H1 (cell line): ENCODE results near the gene FTCDNL1. TPM values are rescaled to one million over a fixed set of nuclear protein-coding genes. Genes with fewer than 3 reads are reported as not detected.

ENCODE experiments used
- CTCF ChIA-PET: fragments of 300-600 bp; sonication (Branson Sonifier 250); formaldehyde crosslinking; loops from one replicate; lab custom pipeline; 2021; ENCODE audit not compliant: partially characterized antibody; lab: Charles Lee
- POLR2A ChIA-PET: fragments of 300-600 bp; sonication (Branson Sonifier 250); formaldehyde crosslinking; loops from one replicate; lab custom pipeline; 2021; ENCODE audit warnings: inconsistent platforms; ENCODE audit not compliant: partially characterized antibody; lab: Charles Lee
- DNase-seq, 2 experiments: peaks; one replicate each; pipeline versions ENCODE4 v3.0.0 to v3.0.0-alpha.2; 2010 to 2022; ENCODE audit warnings: low spot score in 2 of 2, low read depth in 1 of 2, mixed read lengths in 1 of 2
- FAIRE-seq: peaks from 2 replicates; lab custom pipeline; 2011; peaks lifted over from hg19 to GRCh38; lab: Jason Lieb, UNC
- H2AFZ ChIP-seq: 2 replicates; pipeline ENCODE4 v1.8.1; 2012; ENCODE audit warnings: low read length, inconsistent platforms
- H2AK5ac ChIP-seq: 2 replicates; pipeline ENCODE4 v1.6.1; 2013; ENCODE audit warnings: low read depth, low read length
- H2BK120ac ChIP-seq: replicated peaks from 2 replicates; pipeline ENCODE3; 2013; ENCODE audit warnings: low read depth, low read length, inconsistent platforms
- H2BK12ac ChIP-seq: 2 replicates; pipeline ENCODE4 v1.6.1; 2013; ENCODE audit warnings: low read depth, low read length
- H2BK15ac ChIP-seq: 2 replicates; pipeline ENCODE4 v1.6.1; 2013; ENCODE audit warnings: low read length
- H2BK20ac ChIP-seq: 2 replicates; pipeline ENCODE4 v1.6.1; 2013; ENCODE audit warnings: low read length
- H2BK5ac ChIP-seq: 2 replicates; pipeline ENCODE4 v1.6.1; 2013; ENCODE audit warnings: low read depth, low read length
- H3K14ac ChIP-seq: 2 replicates; pipeline ENCODE4 v1.6.1; 2013; ENCODE audit warnings: inconsistent platforms; ENCODE audit not compliant: insufficient read length
- H3K18ac ChIP-seq: 2 replicates; pipeline ENCODE4 v1.6.1; 2013; ENCODE audit warnings: low read length; ENCODE audit errors: extremely low read depth
- H3K23ac ChIP-seq: 2 replicates; pipeline ENCODE4 v1.6.1; 2013; ENCODE audit warnings: inconsistent platforms; ENCODE audit not compliant: insufficient read length
- H3K23me2 ChIP-seq: 2 replicates; pipeline ENCODE4 v1.6.1; 2013; ENCODE audit warnings: low read depth, low read length
- H3K27ac ChIP-seq: 2 replicates; pipeline ENCODE4 v1.6.1; 2011; ENCODE audit warnings: low read depth, low read length, inconsistent platforms
- H3K27me3 ChIP-seq, 4 experiments: replicated peaks in 1 of 4; 1 replicate in 1 of 4; 2 replicates in 3 of 4; pipeline versions ENCODE4 v1.6.1 to v1.8.1; 2011 to 2013; ENCODE audit warnings: low read length in 3 of 4, mild to moderate bottlenecking in 3 of 4, inconsistent platforms in 2 of 4, mixed read lengths in 2 of 4, moderate library complexity in 1 of 4; ENCODE audit not compliant: control insufficient read depth in 3 of 4, insufficient read depth in 3 of 4; ENCODE audit errors: extremely low read depth in 1 of 4
- H3K36me3 ChIP-seq, 4 experiments: 2 replicates each; pipeline versions ENCODE4 v1.6.1 to v1.8.1; 2011 to 2013; ENCODE audit warnings: mild to moderate bottlenecking in 4 of 4, low read length in 3 of 4, moderate library complexity in 2 of 4, control low read depth in 1 of 4, inconsistent platforms in 1 of 4; ENCODE audit not compliant: insufficient read depth in 4 of 4, control insufficient read depth in 2 of 4
- H3K4ac ChIP-seq: replicated peaks from 2 replicates; pipeline ENCODE3; 2013; ENCODE audit warnings: low read length, low read depth, mixed read lengths, inconsistent platforms; ENCODE audit not compliant: insufficient read length
- H3K4me1 ChIP-seq, 4 experiments: replicated peaks in 1 of 4; 1 replicate in 1 of 4; 2 replicates in 3 of 4; pipeline versions ENCODE4 v1.6.1 to v1.8.1; 2011 to 2013; ENCODE audit warnings: low read length in 3 of 4, inconsistent platforms in 2 of 4, mixed read lengths in 1 of 4; ENCODE audit not compliant: insufficient read depth in 4 of 4, control insufficient read depth in 3 of 4
- H3K4me2 ChIP-seq, 2 experiments: 2 replicates each; pipeline versions ENCODE4 v1.6.1 to v1.8.1; 2011 to 2013; ENCODE audit warnings: low read depth in 2 of 2, low read length in 2 of 2, control low read depth in 1 of 2, inconsistent platforms in 1 of 2, mild to moderate bottlenecking in 1 of 2; ENCODE audit not compliant: insufficient read depth in 1 of 2
- H3K4me3 ChIP-seq, 4 experiments: fragments of 200-600, 300-600 bp in 1 of 4; sonication (generic), shearing (Covaris generic), sonication (Bioruptor Twin) in 1 of 4; 2 replicates each; pipeline versions ENCODE4 v1.5.1 to v1.8.1; 2011 to 2016; ENCODE audit warnings: low read length in 4 of 4, low read depth in 3 of 4, control low read depth in 2 of 4, inconsistent platforms in 2 of 4, mild to moderate bottlenecking in 2 of 4, mixed read lengths in 1 of 4, moderate library complexity in 1 of 4; ENCODE audit not compliant: insufficient read depth in 2 of 4; ENCODE audit errors: extremely low read depth in 1 of 4
- H3K56ac ChIP-seq: replicated peaks from 2 replicates; pipeline ENCODE3; 2013; ENCODE audit warnings: low read depth, mild to moderate bottlenecking, mixed read lengths, low read length, inconsistent platforms; ENCODE audit not compliant: insufficient read length
- H3K79me1 ChIP-seq: 2 replicates; pipeline ENCODE4 v1.6.1; 2013; ENCODE audit warnings: low read depth, low read length, control low read depth
- H3K79me2 ChIP-seq, 2 experiments: 2 replicates each; pipeline versions ENCODE4 v1.6.1 to v1.8.1; 2012 to 2013; ENCODE audit warnings: low read length in 2 of 2, mild to moderate bottlenecking in 2 of 2, inconsistent platforms in 1 of 2; ENCODE audit not compliant: insufficient read depth in 2 of 2, control insufficient read depth in 1 of 2
- H3K9ac ChIP-seq, 4 experiments: replicated peaks in 1 of 4; 1 replicate in 1 of 4; 2 replicates in 3 of 4; pipeline versions ENCODE4 v1.6.1 to v1.8.1; 2011 to 2013; ENCODE audit warnings: low read depth in 3 of 4, low read length in 3 of 4, control low read depth in 2 of 4, mild to moderate bottlenecking in 2 of 4, moderate library complexity in 2 of 4, inconsistent platforms in 1 of 4; ENCODE audit errors: extremely low read depth in 1 of 4
- H3K9me3 ChIP-seq, 2 experiments: 2 replicates each; pipeline versions ENCODE4 v1.6.1 to v1.8.1; 2012 to 2013; ENCODE audit warnings: mild to moderate bottlenecking in 2 of 2, moderate library complexity in 2 of 2, control low read depth in 1 of 2, inconsistent platforms in 1 of 2, low read depth in 1 of 2, low read length in 1 of 2, mixed read lengths in 1 of 2; ENCODE audit not compliant: insufficient read depth in 2 of 2
- H4K20me1 ChIP-seq, 2 experiments: replicated peaks in 1 of 2; 2 replicates each; pipeline versions ENCODE3 to v1.8.1; 2011 to 2013; ENCODE audit warnings: inconsistent platforms in 2 of 2, low read length in 2 of 2, mild to moderate bottlenecking in 1 of 2; ENCODE audit not compliant: insufficient read depth in 2 of 2, control insufficient read depth in 1 of 2
- H4K5ac ChIP-seq: 2 replicates; pipeline ENCODE4 v1.6.1; 2013; ENCODE audit warnings: low read length, low read depth, mixed read lengths, inconsistent platforms; ENCODE audit not compliant: insufficient read length
- H4K8ac ChIP-seq: 2 replicates; pipeline ENCODE4 v1.8.0; 2013; ENCODE audit warnings: mild to moderate bottlenecking, moderate library complexity, low read length, inconsistent platforms; ENCODE audit not compliant: insufficient read depth; ENCODE audit errors: extremely low read depth
- H4K91ac ChIP-seq: replicated peaks from 2 replicates; pipeline ENCODE3; 2013; ENCODE audit warnings: low read length, mixed read lengths, inconsistent platforms; ENCODE audit not compliant: insufficient read length
- CTCF ChIP-seq, 3 experiments: IDR thresholded peaks; 1 replicate in 2 of 3; 2 replicates in 1 of 3; pipeline versions ENCODE4 v1.5.1 to v1.6.1; 2011; ENCODE audit warnings: low read length in 3 of 3, mild to moderate bottlenecking in 3 of 3, inconsistent platforms in 2 of 3, low read depth in 1 of 3, moderate library complexity in 1 of 3; ENCODE audit not compliant: insufficient read depth in 1 of 3; ENCODE audit errors: control extremely low read depth in 1 of 3
- HDAC2 ChIP-seq, 2 experiments: fragments of 300-600 bp in 1 of 2; sonication (generic) in 1 of 2; IDR thresholded peaks; 2 replicates each; pipeline ENCODE4 v1.6.1; 2011 to 2012; ENCODE audit warnings: low read depth in 2 of 2, low read length in 2 of 2, mild to moderate bottlenecking in 2 of 2, moderate library complexity in 2 of 2, borderline replicate concordance in 1 of 2, inconsistent platforms in 1 of 2
- HDAC6 ChIP-seq: IDR thresholded peaks from one replicate; pipeline ENCODE4 v1.7.1; 2012; ENCODE audit warnings: low read depth, mild to moderate bottlenecking, inconsistent platforms, low read length, moderate library complexity
- MAFK ChIP-seq: IDR thresholded peaks from 2 replicates; pipeline ENCODE4 v1.6.1; 2012; ENCODE audit warnings: low read depth, mild to moderate bottlenecking, improper control_type of control experiment, low read length
- NANOG ChIP-seq: IDR thresholded peaks from 2 replicates; pipeline ENCODE4 v1.6.1; 2011; ENCODE audit warnings: low read length, low read depth, mild to moderate bottlenecking, inconsistent platforms; ENCODE audit not compliant: insufficient read depth, poor library complexity, severe bottlenecking
- RAD21 ChIP-seq, 2 experiments: IDR thresholded peaks in 1 of 2; conservative IDR thresholded peaks in 1 of 2; 2 replicates each; pipeline ENCODE4 v1.6.1; 2011; ENCODE audit warnings: low read depth in 2 of 2, low read length in 2 of 2, improper control_type of control experiment in 1 of 2, inconsistent platforms in 1 of 2, mild to moderate bottlenecking in 1 of 2, moderate library complexity in 1 of 2
- RBBP5 ChIP-seq: IDR thresholded peaks from 2 replicates; pipeline ENCODE4 v1.7.1; 2012; ENCODE audit warnings: low read depth, mild to moderate bottlenecking, inconsistent platforms, low read length, moderate library complexity, borderline replicate concordance
- TEAD4 ChIP-seq: IDR thresholded peaks from 2 replicates; pipeline ENCODE4 v1.6.1; 2012; ENCODE audit warnings: low read depth, low read length, inconsistent platforms, mixed read lengths
- USF2 ChIP-seq: IDR thresholded peaks from 2 replicates; pipeline ENCODE4 v1.6.1; 2011; ENCODE audit warnings: low read length, improper control_type of control experiment
- WGBS, 2 experiments: shearing (Covaris generic) in 1 of 2; methylation state at CpG; one replicate each; pipeline versions ENCODE4 v1.1.6 to v1.1.7; 2013 to 2015; ENCODE audit warnings: low lambda C conversion rate in 2 of 2, mixed read lengths in 2 of 2, inconsistent platforms in 1 of 2, low coverage in 1 of 2, missing lambda C conversion rate in 1 of 2; ENCODE audit not compliant: insufficient replicate concordance in 2 of 2, insufficient coverage in 1 of 2, insufficient read length in 1 of 2; ENCODE audit errors: extremely low coverage in 1 of 2, missing lambda C conversion rate in 1 of 2; 5-methylcytosine and 5-hydroxymethylcytosine counted together
- polyA plus RNA-seq, 7 experiments: library from polyadenylated mRNA; depleted of rRNA in 3 of 7; stranded (reverse) in 5 of 7; unstranded in 2 of 7; fragments of >200 nt in 5 of 7; fragments of 200-250 nt in 2 of 7; gene quantifications; 1 replicate in 5 of 7; 2 replicates in 1 of 7; 4 replicates in 1 of 7; pipeline versions ENCODE4 v1.2.1 to v1.2.3, GENCODE V29; 2011 to 2013; ENCODE audit warnings: missing spikeins in 2 of 7, mixed read lengths in 2 of 7
- total RNA-seq: library from RNA; stranded (reverse); fragmentation: NEBNext Ultra II Directional; extraction: Animal tissue kit (Norgen Biotek cat#: 25700); gene quantifications from 2 replicates; pipeline ENCODE4 v1.2.1, GENCODE V29; 2021

The FTCDNL1 gene
- total and polyA plus RNA-seq, 2 of the 8 experiments (the other 6 are each of a cell fraction or from before 2014, with no cell fraction given) = 0.41 to 0.97 TPM

- no peak overlapping the region for H2BK5ac ChIP-seq
- DNase-seq = no peak
- H2BK120ac ChIP-seq = no peak overlapping the region
- H2AFZ ChIP-seq = no peak overlapping the region
- no peaks in the 10 kb centered on the region for H3K23me2 ChIP-seq
- H3K79me1 ChIP-seq = no peaks in the 10 kb centered on the region
- no peak overlapping the region for H3K4me3 ChIP-seq
- ChIA-PET POLR2A (no interaction called here), CTCF (interaction anchor here (0.8 to 3.2 kb wide), 2 partner anchors 12 to 23 kb away, joined by 3 to 21 read pairs; no protein-coding TSS in a partner anchor)
- H4K20me1 ChIP-seq = no peaks in the 10 kb centered on the region
- no peak overlapping the region for H4K8ac ChIP-seq
- no peak overlapping the region for H3K9ac ChIP-seq
- no peak overlapping the region for H3K18ac ChIP-seq
- no peak overlapping the region for H3K23ac ChIP-seq
- H2BK12ac ChIP-seq = no peak overlapping the region
- no peaks in the 10 kb centered on the region for H3K79me2 ChIP-seq
- H3K9me3 ChIP-seq = no peaks in the 10 kb centered on the region
- no peak overlapping the region for H2BK15ac ChIP-seq
- H2BK20ac ChIP-seq = no peak overlapping the region
- H3K4ac ChIP-seq = no peak overlapping the region
- H4K91ac ChIP-seq = no peak overlapping the region
- WGBS, 2 experiments = 96% methylated on average over 1 of the region's 1 CpG; no CpG with 5 or more reads in 1 of the 2 experiments
- no peak overlapping the region for H3K14ac ChIP-seq
- no peak overlapping the region for H3K4me2 ChIP-seq
- FAIRE-seq = no peak
- H3K36me3 ChIP-seq = no peaks in the 10 kb centered on the region
- no peaks in the 10 kb centered on the region for H3K27me3 ChIP-seq
- H4K5ac ChIP-seq = no peak overlapping the region
- H3K4me1 ChIP-seq = no peaks in the 10 kb centered on the region
- H3K27ac ChIP-seq = no peak overlapping the region
- H3K56ac ChIP-seq = no peak overlapping the region
- no peak overlapping the region for H2AK5ac ChIP-seq
- no peak for TF ChIP-seq RBBP5
- TF ChIP-seq TEAD4 = no peak
- no peak for TF ChIP-seq NANOG
- no peak for TF ChIP-seq HDAC6
- TF ChIP-seq RAD21 (IDR thresholded peaks at IDR 0.05 in 1 of 2, conservative IDR thresholded peaks at IDR 0.05 in 1 of 2; ENCODE audit: low read depth in 2 of 2, low read length in 2 of 2) = no peak
- no peak for TF ChIP-seq MAFK
- TF ChIP-seq HDAC2 (IDR thresholded peaks at IDR 0.05; ENCODE audit: borderline replicate concordance in 1 of 2, low read depth in 2 of 2, low read length in 2 of 2) = no peak
- TF ChIP-seq USF2 = no peak
- no peak for TF ChIP-seq CTCF (IDR thresholded peaks at IDR 0.05; ENCODE audit: control extremely low read depth in 1 of 3, insufficient read depth in 1 of 3, low read depth in 1 of 3, low read length in 3 of 3)
These were observed 123.7 kb downstream of the FTCDNL1 start for GRCh38 chr2:199727306-199727705.
